GM12878 (cell line): ENCODE measurements around the gene KDM5B.

Experiments
- CBX5 ChIP-seq: sonication (generic); IDR thresholded peaks from 2 replicates; pipeline ENCODE4 v1.6.1; 2016; ENCODE audit warnings: low read depth, moderate library complexity, mild to moderate bottlenecking, inconsistent platforms
- CHD2 ChIP-seq: IDR thresholded peaks from 2 replicates; pipeline ENCODE4 v1.6.1; 2011; ENCODE audit warnings: low read depth, low read length, improper control_type of control experiment, borderline replicate concordance
- CTCF ChIP-seq, 3 experiments: IDR thresholded peaks in 2 of 3; conservative IDR thresholded peaks in 1 of 3; 2 replicates each; pipeline ENCODE4 v1.5.1; 2011; ENCODE audit warnings: low read depth in 3 of 3, low read length in 3 of 3, mild to moderate bottlenecking in 3 of 3, control low read depth in 2 of 3, moderate library complexity in 2 of 3, inconsistent platforms in 1 of 3, mixed read lengths in 1 of 3; ENCODE audit not compliant: control insufficient read depth in 2 of 3, insufficient read depth in 1 of 3; ENCODE audit errors: extremely low read depth in 1 of 3
- EED ChIP-seq: sonication (generic); IDR thresholded peaks from 2 replicates; pipeline ENCODE4 v1.6.1; 2016; ENCODE audit warnings: antibody characterized with exemption, low read depth
- KAT2A ChIP-seq: conservative IDR thresholded peaks from 2 replicates; pipeline ENCODE4 v1.6.1; 2011; ENCODE audit warnings: low read depth, low read length; ENCODE audit not compliant: control insufficient read depth
- MXI1 ChIP-seq: fragments of 150-350 bp; IDR thresholded peaks from 2 replicates; pipeline ENCODE4 v1.6.1; 2011; ENCODE audit warnings: low read depth, mild to moderate bottlenecking, inconsistent platforms, low read length, improper control_type of control experiment
- NKRF ChIP-seq: fragments of 450-650 bp; conservative IDR thresholded peaks from 2 replicates; pipeline ENCODE4 v1.6.1; 2017; ENCODE audit warnings: mild to moderate bottlenecking, moderate library complexity
- POLR2A ChIP-seq: IDR thresholded peaks from 2 replicates; pipeline ENCODE4 v1.6.1; 2011; ENCODE audit warnings: low read depth, mild to moderate bottlenecking, low read length

DNA sequence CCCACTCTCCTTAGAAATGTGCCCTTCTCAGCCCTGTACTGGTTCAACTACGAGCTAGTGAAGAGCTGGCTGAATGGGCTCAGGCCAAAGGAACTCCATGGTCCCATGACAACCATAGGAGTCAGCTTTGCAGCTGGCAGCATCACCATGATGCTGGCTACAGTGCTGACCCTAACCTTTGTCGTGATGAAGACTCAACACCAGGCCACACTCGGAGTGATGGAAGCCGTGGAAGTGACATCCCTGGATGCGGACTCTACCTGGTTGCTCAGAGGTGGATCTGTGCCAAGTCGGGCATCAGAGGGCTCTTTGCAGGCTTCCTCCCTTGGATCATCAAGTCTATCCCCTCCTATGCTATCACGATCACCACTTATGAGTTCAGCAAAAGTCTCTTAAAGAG lies 11.6 kb downstream of the KDM5B start:
- TF ChIP-seq EED (no peak), NKRF (no peak), POLR2A (no peak), CTCF (IDR thresholded peaks at IDR 0.05 in 2 of 3, conservative IDR thresholded peaks at IDR 0.05 in 1 of 3; ENCODE audit: control insufficient read depth in 2 of 3, extremely low read depth in 1 of 3, insufficient read depth in 1 of 3, low read depth in 3 of 3, low read length in 3 of 3) (no peak), CBX5 (no peak), KAT2A (no peak), CHD2 (no peak), MXI1 (no peak)
